ENCODE measurements around the gene CLASP1. TPM values are rescaled to one million over a fixed set of nuclear protein-coding genes. Genes with fewer than 3 reads are reported as not detected.

Gene CLASP1
- total RNA-seq, 1 donor from 2014 or later, result 110 TPM

- Histone ChIP-seq H4K20me1 (ENCODE audit: low read depth) (peaks cover 30% of the 10 kb centered on the region), H3K27ac (no peak overlapping the region), H3K4me3 (peak overlapping the region; percentile 0), H2AFZ (replicated peaks) (no peak overlapping the region), H3K9ac (no peak overlapping the region), H3K79me2 (ENCODE audit: low read depth) (peaks cover 63% of the 10 kb centered on the region), H3K27me3 (no peaks in the 10 kb centered on the region), H3F3A (ENCODE audit: low read depth) (peaks cover 3% of the 10 kb centered on the region), H3K4me2 (peak overlapping the region; percentile 63), H3K4me1 (peaks cover 39% of the 10 kb centered on the region), H3K36me3 (no peaks in the 10 kb centered on the region), H3K9me3 (ENCODE audit: low read depth) (no peaks in the 10 kb centered on the region)
- H3K4me1 Mint-ChIP-seq, result peaks cover 21% of the 10 kb centered on the region
- no peak overlapping the region for H3K4me3 Mint-ChIP-seq
- TF ChIP-seq EZH2 (IDR thresholded peaks at IDR 0.05) (no peak), CTCF (IDR thresholded peaks at IDR 0.05) (no peak), EZH2phosphoT487 (IDR thresholded peaks at IDR 0.05) (no peak)
- peaks cover 9% of the 10 kb centered on the region for H3K36me3 Mint-ChIP-seq
- DNase-seq (ENCODE audit: low spot score), result no peak
- H3K27me3 Mint-ChIP-seq (ENCODE audit: insufficient read depth, low read depth), result no peaks in the 10 kb centered on the region
- H3K27ac Mint-ChIP-seq, result no peak overlapping the region
- H3K9me3 Mint-ChIP-seq, result no peaks in the 10 kb centered on the region
These were observed 160.0 kb downstream of the CLASP1 start for GRCh38 chr2:121489284-121489683.

- no peak for TF ChIP-seq EZH2phosphoT487 (IDR thresholded peaks at IDR 0.05)
- no peak for TF ChIP-seq CTCF (IDR thresholded peaks at IDR 0.05)
- TF ChIP-seq EZH2 (IDR thresholded peaks at IDR 0.05), result no peak
- H3K27ac Mint-ChIP-seq, result no peak overlapping the region
- Histone ChIP-seq H3F3A (ENCODE audit: low read depth) (peaks cover under 1% of the 10 kb centered on the region), H3K79me2 (ENCODE audit: low read depth) (peaks cover 52% of the 10 kb centered on the region), H3K9me3 (ENCODE audit: low read depth) (no peaks in the 10 kb centered on the region), H3K27me3 (no peaks in the 10 kb centered on the region), H3K27ac (no peak overlapping the region), H3K4me3 (no peak overlapping the region), H2AFZ (replicated peaks) (no peak overlapping the region), H3K4me2 (no peak overlapping the region), H3K36me3 (no peaks in the 10 kb centered on the region), H3K9ac (no peak overlapping the region), H4K20me1 (ENCODE audit: low read depth) (peaks cover 30% of the 10 kb centered on the region), H3K4me1 (peaks cover 39% of the 10 kb centered on the region)
- H3K4me3 Mint-ChIP-seq, result no peak overlapping the region
- DNase-seq (ENCODE audit: low spot score), result no peak
- peaks cover 7% of the 10 kb centered on the region for H3K36me3 Mint-ChIP-seq
- H3K9me3 Mint-ChIP-seq, result no peaks in the 10 kb centered on the region
- peaks cover 15% of the 10 kb centered on the region for H3K4me1 Mint-ChIP-seq
- no peaks in the 10 kb centered on the region for H3K27me3 Mint-ChIP-seq (ENCODE audit: insufficient read depth, low read depth)
These were observed 163.0 kb downstream of the CLASP1 start for GRCh38 chr2:121486191-121486790.

GRCh38 chr2:121485039-121485438 lies 164.2 kb downstream of the CLASP1 start:
- Mint-ChIP-seq H3K27ac (no peak overlapping the region), H3K4me3 (no peak overlapping the region), H3K4me1 (peaks cover 13% of the 10 kb centered on the region), H3K27me3 (ENCODE audit: insufficient read depth, low read depth) (no peaks in the 10 kb centered on the region), H3K9me3 (no peaks in the 10 kb centered on the region), H3K36me3 (peaks cover 7% of the 10 kb centered on the region)
- H3K27ac ChIP-seq, result peak overlapping the region; percentile 26
- no peak overlapping the region for H2AFZ ChIP-seq (replicated peaks)
- no peaks in the 10 kb centered on the region for H3K36me3 ChIP-seq
- H3K4me1 ChIP-seq, result peaks cover 34% of the 10 kb centered on the region
- H3K9ac ChIP-seq, result no peak overlapping the region
- DNase-seq (ENCODE audit: low spot score), result no peak
- peaks cover 11% of the 10 kb centered on the region for H3F3A ChIP-seq (ENCODE audit: low read depth)
- no peak for TF ChIP-seq EZH2 (IDR thresholded peaks at IDR 0.05)
- no peak for TF ChIP-seq EZH2phosphoT487 (IDR thresholded peaks at IDR 0.05)
- TF ChIP-seq CTCF (IDR thresholded peaks at IDR 0.05), result no peak
- no peak overlapping the region for H3K4me3 ChIP-seq
- peaks cover 31% of the 10 kb centered on the region for H4K20me1 ChIP-seq (ENCODE audit: low read depth)
- H3K9me3 ChIP-seq (ENCODE audit: low read depth), result no peaks in the 10 kb centered on the region
- no peak overlapping the region for H3K4me2 ChIP-seq
- H3K27me3 ChIP-seq, result no peaks in the 10 kb centered on the region
- H3K79me2 ChIP-seq (ENCODE audit: low read depth), result peaks cover 41% of the 10 kb centered on the region
